ENCODE data around the gene EHBP1. TPM values are rescaled to one million over a fixed set of nuclear protein-coding genes. Genes with fewer than 3 reads are reported as not detected.

Gene EHBP1
- total and polyA plus RNA-seq, 2 donors (not counting 3 experiments of a cell fraction or from before 2014, with no cell fraction given), result 8.4 to 34.8 TPM

DNA sequence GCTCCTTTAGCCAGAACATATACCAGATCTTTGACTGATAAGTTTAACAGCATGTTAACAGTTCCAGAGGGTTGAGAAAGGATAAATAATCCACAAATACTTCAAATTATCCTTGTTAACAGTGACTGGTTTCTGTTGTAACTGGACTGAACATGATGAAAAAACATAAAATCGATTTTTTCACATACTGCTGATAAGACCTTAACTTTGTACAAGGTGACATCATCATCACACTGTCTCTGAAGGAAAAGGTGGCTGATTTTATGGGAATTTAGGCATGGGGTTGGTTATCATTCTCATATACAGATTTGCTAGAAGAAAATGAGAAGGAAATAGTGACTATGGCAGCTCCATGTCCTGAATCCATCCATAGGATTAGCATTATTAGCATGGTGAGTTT is 381.2 kb downstream of the EHBP1 start:
- Histone ChIP-seq H3K9ac (replicated peaks; ENCODE audit: extremely low read depth, insufficient read depth, low read length) (no peak overlapping the region), H3K27ac (ENCODE audit: insufficient read depth, low read depth, low read length) (no peak overlapping the region), H3K9me3 (replicated peaks; ENCODE audit: control insufficient read depth, insufficient read depth, low read length) (no peaks in the 10 kb centered on the region), H2AFZ (ENCODE audit: low read depth, low read length) (no peak overlapping the region), H3K36me3 (ENCODE audit: control insufficient read depth in 2 of 2, extremely low read depth in 1 of 2, insufficient read depth in 2 of 2, low read length in 2 of 2) (no peaks in the 10 kb centered on the region), H3K9me1 (replicated peaks; ENCODE audit: control insufficient read depth, extremely low read depth, insufficient read depth, low read length) (no peaks in the 10 kb centered on the region), H3K4me3 (replicated peaks in 1 of 3; ENCODE audit: insufficient read depth in 1 of 3, low read depth in 1 of 3, low read length in 3 of 3) (no peak overlapping the region), H3K4me2 (ENCODE audit: insufficient read depth, low read length) (no peak overlapping the region), H3K27me3 (ENCODE audit: control insufficient read depth in 2 of 2, insufficient read depth in 2 of 2, low read length in 2 of 2) (peaks cover 0 to 14% of the 10 kb centered on the region in 2 experiments), H3K79me2 (ENCODE audit: control insufficient read depth, insufficient read depth, low read length) (no peaks in the 10 kb centered on the region), H4K20me1 (replicated peaks; ENCODE audit: control insufficient read depth, extremely low read depth, insufficient read depth, low read length) (no peaks in the 10 kb centered on the region), H3K4me1 (ENCODE audit: control insufficient read depth, extremely low read depth, insufficient read depth, low read length) (no peaks in the 10 kb centered on the region)
- no peak for FAIRE-seq
- BruUV-seq (replicated peaks), result no TSS peak
- TF ChIP-seq POLR2A (IDR thresholded peaks at IDR 0.05; ENCODE audit: low read depth, low read length) (no peak), JUN (IDR thresholded peaks at IDR 0.05; ENCODE audit: borderline replicate concordance, insufficient read depth, insufficient read length, low read depth) (no peak), FOS (IDR thresholded peaks at IDR 0.05; ENCODE audit: borderline replicate concordance, insufficient read depth, low read length) (no peak), POLR2AphosphoS5 (IDR thresholded peaks at IDR 0.05; ENCODE audit: insufficient read depth, low read depth, low read length) (no peak), EZH2 (IDR thresholded peaks at IDR 0.05; ENCODE audit: borderline replicate concordance, low read depth, low read length, severe bottlenecking) (no peak), MYC (IDR thresholded peaks at IDR 0.05; ENCODE audit: low read depth, low read length) (no peak), GATA2 (IDR thresholded peaks at IDR 0.05; ENCODE audit: insufficient read depth, insufficient read length, low read depth, low read length) (no peak)
- TF ChIP-seq, protein P1, sequence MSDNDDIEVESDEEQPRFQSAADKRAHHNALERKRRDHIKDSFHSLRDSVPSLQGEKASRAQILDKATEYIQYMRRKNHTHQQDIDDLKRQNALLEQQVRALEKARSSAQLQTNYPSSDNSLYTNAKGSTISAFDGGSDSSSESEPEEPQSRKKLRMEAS (IDR thresholded peaks at IDR 0.05; ENCODE audit: insufficient read depth, insufficient read length), result no peak
- TF ChIP-seq, protein P2, sequence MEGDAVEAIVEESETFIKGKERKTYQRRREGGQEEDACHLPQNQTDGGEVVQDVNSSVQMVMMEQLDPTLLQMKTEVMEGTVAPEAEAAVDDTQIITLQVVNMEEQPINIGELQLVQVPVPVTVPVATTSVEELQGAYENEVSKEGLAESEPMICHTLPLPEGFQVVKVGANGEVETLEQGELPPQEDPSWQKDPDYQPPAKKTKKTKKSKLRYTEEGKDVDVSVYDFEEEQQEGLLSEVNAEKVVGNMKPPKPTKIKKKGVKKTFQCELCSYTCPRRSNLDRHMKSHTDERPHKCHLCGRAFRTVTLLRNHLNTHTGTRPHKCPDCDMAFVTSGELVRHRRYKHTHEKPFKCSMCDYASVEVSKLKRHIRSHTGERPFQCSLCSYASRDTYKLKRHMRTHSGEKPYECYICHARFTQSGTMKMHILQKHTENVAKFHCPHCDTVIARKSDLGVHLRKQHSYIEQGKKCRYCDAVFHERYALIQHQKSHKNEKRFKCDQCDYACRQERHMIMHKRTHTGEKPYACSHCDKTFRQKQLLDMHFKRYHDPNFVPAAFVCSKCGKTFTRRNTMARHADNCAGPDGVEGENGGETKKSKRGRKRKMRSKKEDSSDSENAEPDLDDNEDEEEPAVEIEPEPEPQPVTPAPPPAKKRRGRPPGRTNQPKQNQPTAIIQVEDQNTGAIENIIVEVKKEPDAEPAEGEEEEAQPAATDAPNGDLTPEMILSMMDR (IDR thresholded peaks at IDR 0.05; ENCODE audit: extremely low read depth in 1 of 2, insufficient read depth in 1 of 2, low read depth in 1 of 2, low read length in 2 of 2), result no peak
- CTCF ChIA-PET, result no interaction called here
- dilution Hi-C loops (cut with MboI; ENCODE audit: extremely low pct_ligation_motif_present, low sequenced_read_pairs) (no loop called here), intact Hi-C loops (cut with micrococcal nuclease) (no loop called here)
- no peak for DNase-seq (ENCODE audit: low read depth, low spot score)
- POLR2A ChIA-PET, result no interaction called here
